ENCODE data around the gene ANKS1B.

The ANKS1B gene

GRCh38 chr12:99201906-99202645 is 782.7 kb downstream of the ANKS1B start:
- no peak overlapping the region for H3K27ac ChIP-seq
- H3K4me3 ChIP-seq (IDR thresholded peaks at IDR 0.05; ENCODE audit: insufficient read depth, low read depth, low read length) = no peak overlapping the region
- no peaks in the 10 kb centered on the region for H3K36me3 ChIP-seq (ENCODE audit: insufficient read depth)
- H3K9ac ChIP-seq = no peak overlapping the region
- no peaks in the 10 kb centered on the region for H3K79me2 ChIP-seq (ENCODE audit: insufficient read depth, low read depth)
- no peak overlapping the region for H2AFZ ChIP-seq (ENCODE audit: low read depth)
- no peak for TF ChIP-seq CTCF (conservative IDR thresholded peaks at IDR 0.05; ENCODE audit: low read depth, low read length)
- H3K27me3 ChIP-seq (ENCODE audit: insufficient read depth, low read depth) = no peaks in the 10 kb centered on the region
- no peaks in the 10 kb centered on the region for H4K20me1 ChIP-seq (ENCODE audit: insufficient read depth)
- no peak overlapping the region for H3K4me2 ChIP-seq
- no peaks in the 10 kb centered on the region for H3K4me1 ChIP-seq (ENCODE audit: low read depth, poor library complexity, severe bottlenecking)

- no peak overlapping the region for H3K27ac ChIP-seq
- no peak overlapping the region for H3K9ac ChIP-seq
- H3K4me2 ChIP-seq = no peak overlapping the region
- no peak overlapping the region for H3K4me3 ChIP-seq (IDR thresholded peaks at IDR 0.05; ENCODE audit: insufficient read depth, low read depth, low read length)
- TF ChIP-seq CTCF (conservative IDR thresholded peaks at IDR 0.05; ENCODE audit: low read depth, low read length) = no peak
- H4K20me1 ChIP-seq (ENCODE audit: insufficient read depth) = no peaks in the 10 kb centered on the region
- H3K79me2 ChIP-seq (ENCODE audit: insufficient read depth, low read depth) = no peaks in the 10 kb centered on the region
- no peaks in the 10 kb centered on the region for H3K36me3 ChIP-seq (ENCODE audit: insufficient read depth)
- no peaks in the 10 kb centered on the region for H3K4me1 ChIP-seq (ENCODE audit: low read depth, poor library complexity, severe bottlenecking)
- H3K27me3 ChIP-seq (ENCODE audit: insufficient read depth, low read depth) = no peaks in the 10 kb centered on the region
- H2AFZ ChIP-seq (ENCODE audit: low read depth) = no peak overlapping the region
Measured at GRCh38 chr12:99200711-99201384, 783.9 kb downstream of the ANKS1B start.

GRCh38 chr12:99195474-99195873 is 789.3 kb downstream of the ANKS1B start:
- Histone ChIP-seq H3K4me3 (IDR thresholded peaks at IDR 0.05; ENCODE audit: insufficient read depth, low read depth, low read length) (no peak overlapping the region), H3K36me3 (ENCODE audit: insufficient read depth) (no peaks in the 10 kb centered on the region), H3K4me2 (no peak overlapping the region), H2AFZ (ENCODE audit: low read depth) (no peak overlapping the region), H4K20me1 (ENCODE audit: insufficient read depth) (no peaks in the 10 kb centered on the region), H3K27me3 (ENCODE audit: insufficient read depth, low read depth) (no peaks in the 10 kb centered on the region), H3K9ac (no peak overlapping the region), H3K4me1 (ENCODE audit: low read depth, poor library complexity, severe bottlenecking) (no peaks in the 10 kb centered on the region), H3K79me2 (ENCODE audit: insufficient read depth, low read depth) (no peaks in the 10 kb centered on the region), H3K27ac (no peak overlapping the region)
- no peak for TF ChIP-seq CTCF (conservative IDR thresholded peaks at IDR 0.05; ENCODE audit: low read depth, low read length)

GRCh38 chr12:99192489-99192888 is 792.2 kb downstream of the ANKS1B start:
- H3K27me3 ChIP-seq (ENCODE audit: insufficient read depth, low read depth) = no peaks in the 10 kb centered on the region
- H3K27ac ChIP-seq = no peak overlapping the region
- H4K20me1 ChIP-seq (ENCODE audit: insufficient read depth) = no peaks in the 10 kb centered on the region
- H3K36me3 ChIP-seq (ENCODE audit: insufficient read depth) = no peaks in the 10 kb centered on the region
- H3K9ac ChIP-seq = no peak overlapping the region
- H3K4me3 ChIP-seq (IDR thresholded peaks at IDR 0.05; ENCODE audit: insufficient read depth, low read depth, low read length) = no peak overlapping the region
- H2AFZ ChIP-seq (ENCODE audit: low read depth) = no peak overlapping the region
- TF ChIP-seq CTCF (conservative IDR thresholded peaks at IDR 0.05; ENCODE audit: low read depth, low read length) = no peak
- H3K4me2 ChIP-seq = no peak overlapping the region
- H3K4me1 ChIP-seq (ENCODE audit: low read depth, poor library complexity, severe bottlenecking) = no peaks in the 10 kb centered on the region
- no peaks in the 10 kb centered on the region for H3K79me2 ChIP-seq (ENCODE audit: insufficient read depth, low read depth)
